ENCODE data around the gene ZNF668. TPM values are rescaled to one million over a fixed set of nuclear protein-coding genes. Genes with fewer than 3 reads are reported as not detected.
"Not testable (repeated sequence)": the region's sequence is repeated elsewhere in the genome, so short reads cannot be mapped to it uniquely, and the experiment has no call there.

The ZNF668 gene
- total and polyA plus RNA-seq, 2 experiments from 2014 or later, result 8.1 to 13.0 TPM

DNA sequence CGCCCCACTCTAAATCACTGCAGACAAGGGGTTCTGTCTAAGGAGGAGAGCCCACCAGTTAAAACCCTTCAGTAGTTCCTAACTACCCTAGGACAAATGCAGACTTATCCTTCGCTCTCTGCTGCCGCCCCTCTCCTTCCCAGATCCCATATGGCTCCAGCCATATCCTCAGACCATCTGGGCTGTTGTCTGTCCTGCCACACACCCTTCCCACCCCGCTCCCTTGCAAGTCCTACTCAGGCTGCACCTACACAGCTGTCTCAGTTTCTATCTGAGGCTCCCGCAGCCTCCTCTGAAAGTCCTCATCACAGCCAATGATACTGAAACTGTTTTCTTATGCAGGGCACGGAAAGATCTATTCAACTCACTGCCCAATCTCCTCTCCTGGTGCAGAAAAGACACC, 33.4 kb upstream of the ZNF668 start:
- no peak overlapping the region for H3K4me3 ChIP-seq
- no peaks in the 10 kb centered on the region for H3K9me3 ChIP-seq (ENCODE audit: low read depth)
- DNase-seq (ENCODE audit: low spot score), result peak; percentile 2
- H4K20me1 ChIP-seq (ENCODE audit: insufficient read depth, poor library complexity, severe bottlenecking), result no peaks in the 10 kb centered on the region
- no peaks in the 10 kb centered on the region for H3K9me2 ChIP-seq (replicated peaks; ENCODE audit: insufficient read depth)
- WGBS (ENCODE audit: low lambda C conversion rate, missing lambda C conversion rate), result 91% methylated on average over 6 of the region's 6 CpGs
- H3K79me2 ChIP-seq, result peaks cover 12% of the 10 kb centered on the region
- TF ChIP-seq, protein P1, sequence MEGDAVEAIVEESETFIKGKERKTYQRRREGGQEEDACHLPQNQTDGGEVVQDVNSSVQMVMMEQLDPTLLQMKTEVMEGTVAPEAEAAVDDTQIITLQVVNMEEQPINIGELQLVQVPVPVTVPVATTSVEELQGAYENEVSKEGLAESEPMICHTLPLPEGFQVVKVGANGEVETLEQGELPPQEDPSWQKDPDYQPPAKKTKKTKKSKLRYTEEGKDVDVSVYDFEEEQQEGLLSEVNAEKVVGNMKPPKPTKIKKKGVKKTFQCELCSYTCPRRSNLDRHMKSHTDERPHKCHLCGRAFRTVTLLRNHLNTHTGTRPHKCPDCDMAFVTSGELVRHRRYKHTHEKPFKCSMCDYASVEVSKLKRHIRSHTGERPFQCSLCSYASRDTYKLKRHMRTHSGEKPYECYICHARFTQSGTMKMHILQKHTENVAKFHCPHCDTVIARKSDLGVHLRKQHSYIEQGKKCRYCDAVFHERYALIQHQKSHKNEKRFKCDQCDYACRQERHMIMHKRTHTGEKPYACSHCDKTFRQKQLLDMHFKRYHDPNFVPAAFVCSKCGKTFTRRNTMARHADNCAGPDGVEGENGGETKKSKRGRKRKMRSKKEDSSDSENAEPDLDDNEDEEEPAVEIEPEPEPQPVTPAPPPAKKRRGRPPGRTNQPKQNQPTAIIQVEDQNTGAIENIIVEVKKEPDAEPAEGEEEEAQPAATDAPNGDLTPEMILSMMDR (IDR thresholded peaks at IDR 0.05; ENCODE audit: poor library complexity), result no peak
- TF ChIP-seq EZH2phosphoT487 (IDR thresholded peaks at IDR 0.05; ENCODE audit: low read depth, severe bottlenecking, unreplicated experiment) (no peak), EZH2 (IDR thresholded peaks at IDR 0.05; ENCODE audit: borderline replicate concordance) (no peak)
- H3K36me3 ChIP-seq (replicated peaks; ENCODE audit: insufficient read depth, low read depth), result no peaks in the 10 kb centered on the region
- no peak overlapping the region for H3K27ac ChIP-seq
- peak overlapping the region; percentile 99 for H2AFZ ChIP-seq
- no peaks in the 10 kb centered on the region for H3K27me3 ChIP-seq
- H3K4me2 ChIP-seq, result no peak overlapping the region
- peaks cover 6% of the 10 kb centered on the region for H3K4me1 ChIP-seq (ENCODE audit: insufficient read depth)

DNA sequence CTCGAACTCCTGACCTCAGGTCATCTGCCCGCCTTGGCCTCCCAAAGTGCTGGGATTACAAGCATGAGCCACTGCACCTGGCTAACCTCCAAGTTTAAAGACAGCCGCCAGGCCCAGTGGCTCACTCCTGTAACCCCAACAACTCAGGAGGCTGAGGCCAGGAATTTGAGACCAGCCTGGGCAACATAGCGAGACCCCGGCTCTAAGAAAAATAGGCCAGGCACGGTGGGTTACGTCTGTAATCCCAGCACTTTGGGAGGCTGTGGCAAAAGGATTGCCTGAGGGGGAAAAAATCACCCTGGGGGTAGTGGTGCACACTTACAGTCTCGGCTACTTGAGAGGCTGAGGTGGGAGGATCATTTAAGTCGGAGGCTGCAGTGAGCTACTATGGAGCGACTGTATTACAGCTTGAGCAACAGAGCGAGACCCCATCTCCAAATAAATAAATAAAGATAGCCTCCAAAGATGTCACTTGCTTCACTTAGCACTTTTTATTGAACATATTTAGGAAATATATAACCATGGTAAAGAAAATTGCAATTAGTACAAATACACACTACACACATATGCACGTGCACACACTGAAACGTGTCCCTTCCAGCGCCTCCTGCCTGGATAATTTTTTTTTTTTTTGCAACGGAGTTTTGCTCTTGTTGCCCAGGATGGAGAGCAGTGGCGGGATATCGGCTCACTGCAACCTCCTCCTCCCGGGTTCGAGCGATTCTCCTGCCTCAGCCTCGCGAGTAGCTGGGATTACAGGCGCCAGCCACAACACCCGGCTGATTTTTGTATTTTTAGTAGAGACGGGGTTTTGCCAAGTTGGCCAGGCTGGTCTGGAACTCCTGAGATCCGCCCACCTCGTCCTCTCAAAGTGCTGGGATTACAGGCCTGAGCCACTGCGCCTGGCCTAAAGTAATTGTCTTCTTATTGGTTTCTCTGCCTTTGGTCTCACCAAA, 32.7 kb upstream of the ZNF668 start:
- H2AFZ ChIP-seq, result no peak overlapping the region
- no peak for TF ChIP-seq EZH2phosphoT487 (IDR thresholded peaks at IDR 0.05; ENCODE audit: low read depth, severe bottlenecking, unreplicated experiment)
- no peak for TF ChIP-seq EZH2 (IDR thresholded peaks at IDR 0.05; ENCODE audit: borderline replicate concordance)
- TF ChIP-seq, protein P1 (IDR thresholded peaks at IDR 0.05; ENCODE audit: poor library complexity), result no peak
- WGBS (ENCODE audit: low lambda C conversion rate, missing lambda C conversion rate), result 95% methylated on average over 28 of the region's 28 CpGs

DNA sequence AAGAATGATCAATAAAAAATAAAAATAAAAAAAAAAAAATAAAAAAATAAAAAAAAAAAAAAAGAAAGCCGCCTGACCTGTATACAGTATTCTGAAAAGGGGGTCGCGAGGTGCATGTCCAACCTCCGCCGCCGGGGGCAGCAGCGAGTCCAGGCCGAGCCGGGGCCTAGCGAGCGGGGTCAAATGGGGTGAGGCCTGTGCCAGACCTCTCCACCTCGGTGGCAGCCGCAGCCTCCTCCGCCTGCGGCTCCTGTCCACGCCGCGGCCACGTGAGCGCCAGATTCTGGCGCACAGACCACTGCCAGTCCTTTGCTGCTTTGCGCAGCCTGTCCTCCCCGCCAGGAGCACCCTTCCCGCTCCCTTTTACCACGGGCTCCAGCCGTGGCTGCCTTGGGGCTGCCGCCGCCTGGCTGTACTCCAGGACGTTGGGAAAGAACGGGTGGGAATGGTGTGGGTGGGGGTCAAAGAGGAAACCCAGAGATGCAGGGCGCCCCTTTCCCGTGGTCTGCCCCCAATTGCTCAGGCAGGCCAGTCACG, 31.7 kb upstream of the ZNF668 start:
- H3K4me2 ChIP-seq, result peak overlapping the region; percentile 37
- peak; percentile 83 for DNase-seq (ENCODE audit: low spot score)
- peaks cover 6% of the 10 kb centered on the region for H3K4me1 ChIP-seq (ENCODE audit: insufficient read depth)
- no peak overlapping the region for H3K27ac ChIP-seq
- 43% methylated on average over 32 of the region's 33 CpGs for WGBS (ENCODE audit: low lambda C conversion rate, missing lambda C conversion rate)
- H2AFZ ChIP-seq, result no peak overlapping the region
- H3K79me2 ChIP-seq, result peaks cover 12% of the 10 kb centered on the region
- TF ChIP-seq EZH2phosphoT487 (IDR thresholded peaks at IDR 0.05; ENCODE audit: low read depth, severe bottlenecking, unreplicated experiment), result no peak
- TF ChIP-seq, protein P1 (IDR thresholded peaks at IDR 0.05; ENCODE audit: poor library complexity), result peak; percentile 66
- no peaks in the 10 kb centered on the region for H4K20me1 ChIP-seq (ENCODE audit: insufficient read depth, poor library complexity, severe bottlenecking)
- no peaks in the 10 kb centered on the region for H3K36me3 ChIP-seq (replicated peaks; ENCODE audit: insufficient read depth, low read depth)
- H3K4me3 ChIP-seq, result no peak overlapping the region
- H3K9me3 ChIP-seq (ENCODE audit: low read depth), result no peaks in the 10 kb centered on the region
- no peaks in the 10 kb centered on the region for H3K27me3 ChIP-seq
- no peaks in the 10 kb centered on the region for H3K9me2 ChIP-seq (replicated peaks; ENCODE audit: insufficient read depth)

More for the DNA sequence above, 32.7 kb upstream of the ZNF668 start:
- H3K9me3 ChIP-seq (ENCODE audit: low read depth), result no peaks in the 10 kb centered on the region
- no peaks in the 10 kb centered on the region for H3K36me3 ChIP-seq (replicated peaks; ENCODE audit: insufficient read depth, low read depth)
- H3K27me3 ChIP-seq, result no peaks in the 10 kb centered on the region
- H3K79me2 ChIP-seq, result peaks cover 12% of the 10 kb centered on the region
- DNase-seq (ENCODE audit: low spot score), result peak; percentile 1
- peaks cover 6% of the 10 kb centered on the region for H3K4me1 ChIP-seq (ENCODE audit: insufficient read depth)
- no peak overlapping the region for H3K27ac ChIP-seq
- no peaks in the 10 kb centered on the region for H3K9me2 ChIP-seq (replicated peaks; ENCODE audit: insufficient read depth)
- no peak overlapping the region for H3K4me3 ChIP-seq
- no peaks in the 10 kb centered on the region for H4K20me1 ChIP-seq (ENCODE audit: insufficient read depth, poor library complexity, severe bottlenecking)
- H3K4me2 ChIP-seq, result no peak overlapping the region

DNA sequence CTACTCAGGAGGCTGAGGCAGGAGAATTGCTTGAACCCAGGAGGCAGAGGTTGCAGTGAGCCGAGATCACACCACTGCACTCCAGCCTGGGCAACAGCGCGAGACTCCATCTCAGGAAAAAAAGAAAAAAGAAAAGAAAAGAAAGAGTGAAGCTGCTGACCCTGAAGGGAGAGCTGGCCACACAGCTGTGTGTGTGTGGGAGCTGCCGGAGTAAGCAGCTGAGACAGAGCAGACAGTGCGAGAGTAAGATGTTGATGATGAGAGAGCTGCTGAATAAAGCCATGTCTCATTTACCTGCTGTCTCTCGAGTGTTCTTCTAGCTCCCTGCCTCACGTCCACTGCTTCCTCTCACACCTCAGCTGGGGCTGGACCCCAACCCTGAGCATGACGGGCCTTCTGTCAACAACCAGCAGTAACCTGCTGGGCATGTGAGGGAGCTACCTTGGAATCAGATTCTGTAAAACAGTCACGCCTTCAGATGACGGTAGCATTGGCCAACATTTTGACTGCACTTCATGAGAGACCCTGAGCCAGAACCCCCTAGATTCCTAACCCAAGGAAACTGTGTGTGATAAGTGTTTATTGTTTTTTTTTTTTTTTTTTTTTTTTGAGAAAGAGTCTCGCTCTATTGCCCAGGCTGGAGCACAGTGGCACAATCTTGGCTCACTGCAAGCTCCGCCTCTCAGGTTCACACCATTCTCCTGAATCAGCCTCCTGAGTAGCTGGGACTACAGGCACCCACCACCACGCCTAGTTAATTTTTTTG, 27.0 kb upstream of the ZNF668 start:
- H2AFZ ChIP-seq; H3K9me2 ChIP-seq (replicated peaks; ENCODE audit: insufficient read depth): not testable (repeated sequence)
- 79% methylated on average over 13 of the region's 13 CpGs for WGBS (ENCODE audit: low lambda C conversion rate, missing lambda C conversion rate)

More for the DNA sequence above, 27.0 kb upstream of the ZNF668 start:
- not testable (repeated sequence) for H3K27ac ChIP-seq; H3K27me3 ChIP-seq; H3K4me1 ChIP-seq (ENCODE audit: insufficient read depth); H3K36me3 ChIP-seq (replicated peaks; ENCODE audit: insufficient read depth, low read depth); H4K20me1 ChIP-seq (ENCODE audit: insufficient read depth, poor library complexity, severe bottlenecking); H3K79me2 ChIP-seq; H3K4me3 ChIP-seq; H3K4me2 ChIP-seq; H3K9me3 ChIP-seq (ENCODE audit: low read depth)
- DNase-seq (ENCODE audit: low spot score), result peak; percentile 5
